ENCODE data around the gene CD7. TPM values are rescaled to one million over a fixed set of nuclear protein-coding genes. Genes with fewer than 3 reads are reported as not detected.
"Not testable (repeated sequence)": the region's sequence is repeated elsewhere in the genome, so short reads cannot be mapped to it uniquely, and the experiment has no call there.

CD7 gene
- not detected for total RNA-seq

- WGBS, 2 donors, result 89 to 91% methylated on average over 11 to 19 of the region's 26 CpGs
- DNase-seq, result no peak
- no peak for TF ChIP-seq CTCF (IDR thresholded peaks at IDR 0.05)
- no peak for TF ChIP-seq POLR2A (IDR thresholded peaks at IDR 0.05)
- no peaks in the 10 kb centered on the region for H3K36me3 ChIP-seq (replicated peaks in 1 of 2; ENCODE audit: insufficient read depth in 1 of 2, low read depth in 2 of 2)
- no peaks in the 10 kb centered on the region for H3K9me3 ChIP-seq
- H3K4me3 ChIP-seq, result no peak within 1 kb of the TSS
- H3K27me3 ChIP-seq, result no peaks in the 10 kb centered on the region
- H3K27ac ChIP-seq, result no peak within 1 kb of the TSS
- intact Hi-C loops (cut with DNase I), result no loop called here
- ATAC-seq, result no peak
- H3K4me1 ChIP-seq, result peaks cover 7% of the 10 kb centered on the region
Measured at GRCh38 chr17:82317394-82318168, at the start of gene CD7. CD7 (minus strand) TSS chr17:82317608; CDS start chr17:82317495, 113 bp downstream.

- Histone ChIP-seq H3K9me3 (no peaks in the 10 kb centered on the region), H3K4me3 (no peak overlapping the region), H3K27ac (no peak overlapping the region), H3K27me3 (peaks cover 10 to 13% of the 10 kb centered on the region in 2 donors), H3K4me1 (peaks cover 15% of the 10 kb centered on the region), H3K36me3 (replicated peaks in 1 of 2; ENCODE audit: insufficient read depth in 1 of 2, low read depth in 2 of 2) (no peaks in the 10 kb centered on the region)
- intact Hi-C loops (cut with DNase I), result no loop called here
- DNase-seq (no peak), ATAC-seq (no peak)
- 82 to 85% methylated on average over 7 of the region's 7 CpGs for WGBS, 2 donors
- TF ChIP-seq CTCF (IDR thresholded peaks at IDR 0.05) (no peak), POLR2A (IDR thresholded peaks at IDR 0.05) (no peak)
Measured at GRCh38 chr17:82366749-82367148, 49.3 kb upstream of the CD7 start.

- no peak for ATAC-seq
- DNase-seq, result no peak
- no peak overlapping the region for H3K4me3 ChIP-seq
- TF ChIP-seq CTCF (IDR thresholded peaks at IDR 0.05), result no peak
- no peak for TF ChIP-seq POLR2A (IDR thresholded peaks at IDR 0.05)
- no peaks in the 10 kb centered on the region for H3K9me3 ChIP-seq
- H3K27ac ChIP-seq, result no peak overlapping the region
- peaks cover 5% of the 10 kb centered on the region for H3K4me1 ChIP-seq
- H3K36me3 ChIP-seq (replicated peaks in 1 of 2; ENCODE audit: insufficient read depth in 1 of 2, low read depth in 2 of 2), result no peaks in the 10 kb centered on the region
- intact Hi-C loops (cut with DNase I), result no loop called here
- 69 to 76% methylated on average over 5 to 6 of the region's 6 CpGs for WGBS, 2 donors
- peaks cover 2 to 4% of the 10 kb centered on the region in 2 donors for H3K27me3 ChIP-seq
Measured at GRCh38 chr17:82365606-82366295, 48.3 kb upstream of the CD7 start.

- no peak for DNase-seq
- no peaks in the 10 kb centered on the region for H3K27me3 ChIP-seq
- WGBS, 2 donors, result 82 to 91% methylated on average over 6 of the region's 6 CpGs
- no peak for ATAC-seq
- no peak overlapping the region for H3K27ac ChIP-seq
- no peaks in the 10 kb centered on the region for H3K9me3 ChIP-seq
- no peaks in the 10 kb centered on the region for H3K36me3 ChIP-seq (replicated peaks in 1 of 2; ENCODE audit: insufficient read depth in 1 of 2, low read depth in 2 of 2)
- intact Hi-C loops (cut with DNase I), result no loop called here
- no peak overlapping the region for H3K4me3 ChIP-seq
- peaks cover 5% of the 10 kb centered on the region for H3K4me1 ChIP-seq
- TF ChIP-seq POLR2A (IDR thresholded peaks at IDR 0.05), result no peak
- TF ChIP-seq CTCF (IDR thresholded peaks at IDR 0.05), result no peak
Measured at GRCh38 chr17:82361885-82362633, 44.7 kb upstream of the CD7 start.

GRCh38 chr17:82359451-82360074, 42.2 kb upstream of the CD7 start:
- DNase-seq; H3K27ac ChIP-seq; H3K36me3 ChIP-seq (replicated peaks in 1 of 2; ENCODE audit: insufficient read depth in 1 of 2, low read depth in 2 of 2); H3K27me3 ChIP-seq; H3K4me3 ChIP-seq; ATAC-seq; H3K9me3 ChIP-seq; intact Hi-C loops (cut with DNase I): not testable (repeated sequence)
- H3K4me1 ChIP-seq, result peaks cover 23% of the 10 kb centered on the region
- 86 to 100% methylated on average over 1 of the region's 1 CpG for WGBS, 2 donors

Measured in body of pancreas (tissue), 4 donors.